IMR-90 (cell line): ENCODE measurements around the gene FOXC1. TPM values are rescaled to one million over a fixed set of nuclear protein-coding genes. Genes with fewer than 3 reads are reported as not detected.

Experiments used
- ATAC-seq: fragments of 200-7000 bp; cut with Tn5 transposase; 2 replicates; pipeline ENCODE4 v1.9.1; 2020; ENCODE audit warnings: low read depth, mild to moderate bottlenecking, moderate library complexity
- BruUV-seq: library from RNA; stranded (reverse); fragments of 400-500 nt; replicated peaks from 2 replicates; lab custom pipeline; 2021; lab: Mats Ljungman, UMichigan
- CTCF ChIA-PET: fragments of 300-600 bp; formaldehyde crosslinking; extraction: SDS; loops from one replicate; lab custom pipeline; 2021; ENCODE audit warnings: antibody characterized with exemption; lab: Yijun Ruan, JAX
- POLR2A ChIA-PET: fragments of 300-600 bp; sonication (Branson Sonifier 250); formaldehyde crosslinking; loops from one replicate; lab custom pipeline; 2022; ENCODE audit warnings: antibody characterized with exemption; ENCODE audit not compliant: unreplicated experiment; lab: Charles Lee
- DNase-seq: peaks from one replicate; pipeline ENCODE4 v3.0.0; 2013
- H2AFZ ChIP-seq: replicated peaks from 2 replicates; pipeline ENCODE3; 2013; ENCODE audit warnings: low read length, mild to moderate bottlenecking; ENCODE audit not compliant: poor library complexity
- H2AK5ac ChIP-seq: 2 replicates; pipeline ENCODE4 v1.6.1; 2013; ENCODE audit warnings: low read depth, low read length, inconsistent platforms
- H2AK9ac ChIP-seq: replicated peaks from 2 replicates; pipeline ENCODE3; 2013; ENCODE audit warnings: mild to moderate bottlenecking, low read depth, low read length, moderate library complexity; ENCODE audit not compliant: poor library complexity
- H2BK120ac ChIP-seq: 2 replicates; pipeline ENCODE4 v1.6.1; 2013; ENCODE audit warnings: low read depth, low read length, inconsistent platforms
- H2BK15ac ChIP-seq: 3 replicates; pipeline ENCODE4 v1.6.1; 2013; ENCODE audit warnings: low read depth, low read length, inconsistent platforms
- H2BK20ac ChIP-seq: 2 replicates; pipeline ENCODE4 v1.6.1; 2013; ENCODE audit warnings: low read depth, mild to moderate bottlenecking, inconsistent platforms, low read length, moderate library complexity
- H2BK5ac ChIP-seq: 2 replicates; pipeline ENCODE4 v1.6.1; 2013; ENCODE audit warnings: mild to moderate bottlenecking, low read depth, low read length, inconsistent platforms; ENCODE audit not compliant: poor library complexity, severe bottlenecking
- H3K14ac ChIP-seq: replicated peaks from 2 replicates; pipeline ENCODE4 v1.6.1; 2013; ENCODE audit warnings: low read depth, low read length, inconsistent platforms
- H3K18ac ChIP-seq: 2 replicates; pipeline ENCODE4 v1.6.1; 2013; ENCODE audit warnings: low read depth, low read length, control low read depth
- H3K23ac ChIP-seq: 2 replicates; pipeline ENCODE4 v1.6.1; 2013; ENCODE audit warnings: low read depth, low read length, inconsistent platforms
- H3K27ac ChIP-seq: 2 replicates; pipeline ENCODE4 v1.5.1; 2013; ENCODE audit warnings: mild to moderate bottlenecking, control low read depth, low read length; ENCODE audit not compliant: insufficient read depth
- H3K27me3 ChIP-seq: 2 replicates; pipeline ENCODE4 v1.6.1; 2013; ENCODE audit warnings: low read length; ENCODE audit not compliant: control insufficient read depth, insufficient read depth
- H3K36me3 ChIP-seq: 2 replicates; pipeline ENCODE4 v1.6.1; 2013; ENCODE audit warnings: low read length, mixed read lengths; ENCODE audit not compliant: control insufficient read depth, insufficient read depth
- H3K4ac ChIP-seq: 2 replicates; pipeline ENCODE4 v1.6.1; 2013; ENCODE audit warnings: low read depth, low read length, inconsistent platforms
- H3K4me1 ChIP-seq: 2 replicates; pipeline ENCODE4 v1.6.1; 2013; ENCODE audit warnings: low read length, mixed read lengths; ENCODE audit not compliant: control insufficient read depth, insufficient read depth
- H3K4me2 ChIP-seq: 2 replicates; pipeline ENCODE4 v1.6.1; 2013; ENCODE audit warnings: low read depth, mild to moderate bottlenecking, control low read depth, low read length, moderate library complexity
- H3K4me3 ChIP-seq: 2 replicates; pipeline ENCODE4 v1.5.1; 2013; ENCODE audit warnings: low read depth, mild to moderate bottlenecking, control low read depth, low read length, moderate library complexity; ENCODE audit not compliant: insufficient read depth
- H3K56ac ChIP-seq: 2 replicates; pipeline ENCODE4 v1.6.1; 2013; ENCODE audit warnings: low read length, inconsistent platforms; ENCODE audit not compliant: insufficient read depth; ENCODE audit errors: extremely low read depth
- H3K79me1 ChIP-seq, 2 experiments: 2 replicates each; pipeline ENCODE4 v1.6.1; 2013; ENCODE audit warnings: low read length in 2 of 2, inconsistent platforms in 1 of 2, low read depth in 1 of 2
- H3K9ac ChIP-seq: 2 replicates; pipeline ENCODE4 v1.6.1; 2013; ENCODE audit warnings: low read depth, low read length, control low read depth
- H3K9me1 ChIP-seq: 2 replicates; pipeline ENCODE4 v1.6.1; 2013; ENCODE audit warnings: low read length, inconsistent platforms; ENCODE audit not compliant: insufficient read depth
- H3K9me3 ChIP-seq: 2 replicates; pipeline ENCODE4 v1.6.1; 2013; ENCODE audit warnings: low read length; ENCODE audit not compliant: control insufficient read depth, insufficient read depth
- H4K20me1 ChIP-seq: 2 replicates; pipeline ENCODE4 v1.6.1; 2013; ENCODE audit warnings: low read length, inconsistent platforms; ENCODE audit not compliant: insufficient read depth
- H4K5ac ChIP-seq: 2 replicates; pipeline ENCODE4 v1.6.1; 2013; ENCODE audit warnings: mild to moderate bottlenecking, low read depth, low read length, control low read depth
- H4K8ac ChIP-seq, 2 experiments: 2 replicates each; pipeline ENCODE4 v1.6.1; 2013; ENCODE audit warnings: low read depth in 2 of 2, low read length in 2 of 2, control low read depth in 1 of 2, inconsistent platforms in 1 of 2
- H4K91ac ChIP-seq: 2 replicates; pipeline ENCODE4 v1.6.1; 2013; ENCODE audit warnings: low read depth, low read length, inconsistent platforms; ENCODE audit not compliant: insufficient read depth
- BHLHE40 ChIP-seq: fragments of 150-350 bp; IDR thresholded peaks from 2 replicates; pipeline ENCODE4 v1.6.1; 2016; ENCODE audit warnings: mild to moderate bottlenecking, low read depth, low read length
- CTCF ChIP-seq: conservative IDR thresholded peaks from 2 replicates; pipeline ENCODE4 v1.5.1; 2012; ENCODE audit warnings: mild to moderate bottlenecking, low read depth, low read length, improper control_type of control experiment
- FOS ChIP-seq: fragments of 150-350 bp; IDR thresholded peaks from 2 replicates; pipeline ENCODE4 v1.6.1; 2016; ENCODE audit warnings: low read depth, low read length
- MAZ ChIP-seq: IDR thresholded peaks from 2 replicates; pipeline ENCODE4 v1.6.1; 2012; ENCODE audit warnings: low read depth, mild to moderate bottlenecking, low read length, improper control_type of control experiment, moderate library complexity, borderline replicate concordance
- RFX5 ChIP-seq: IDR thresholded peaks from 2 replicates; pipeline ENCODE4 v1.8.0; 2012; ENCODE audit warnings: low read depth, mild to moderate bottlenecking, low read length, moderate library complexity
- SMC3 ChIP-seq: fragments of 150-350 bp; IDR thresholded peaks from 2 replicates; pipeline ENCODE4 v1.6.1; 2016; ENCODE audit warnings: low read depth, mild to moderate bottlenecking, antibody characterized with exemption, low read length, moderate library complexity
- USF2 ChIP-seq: fragments of 150-350 bp; IDR thresholded peaks from 2 replicates; pipeline ENCODE4 v1.6.1; 2017; ENCODE audit warnings: mild to moderate bottlenecking, antibody characterized with exemption, low read length, low read depth
- whole genome bisulfite sequencing, 2 experiments: methylation state at CpG; one replicate each; pipeline versions ENCODE4 v1.1.5 to v1.1.7; 2013; ENCODE audit warnings: missing lambda C conversion rate in 2 of 2; ENCODE audit not compliant: insufficient read length in 1 of 2; ENCODE audit errors: extremely low coverage in 2 of 2; 5-methylcytosine and 5-hydroxymethylcytosine counted together
- dilution Hi-C: fragments of 300-500 bp; cut with HindIII; formaldehyde crosslinking; loops from one replicate; pipeline ENCODE4 v1.14.3; 2018; ENCODE audit warnings: low sequenced_read_pairs; ENCODE audit not compliant: unreplicated experiment
- in situ Hi-C: fragments of 300-500 bp; cut with MboI; formaldehyde crosslinking; loops from 3 replicates; pipeline ENCODE4 v1.14.3; 2019; ENCODE audit warnings: low sequenced_read_pairs, inconsistent platforms, mixed read lengths
- intact Hi-C: fragments of 100-400 bp; cut with micrococcal nuclease; formaldehyde crosslinking; loops from 2 replicates; pipeline ENCODE4 v1.10.0; 2022
- polyA plus RNA-seq, 3 experiments: library from polyadenylated mRNA; depleted of rRNA; stranded (reverse); fragments of >200 nt; gene quantifications; 2 replicates each; pipeline ENCODE4 v1.2.3, GENCODE V29; 2012; ENCODE audit warnings: low replicate concordance in 1 of 3
- total RNA-seq: library from RNA; depleted of rRNA; stranded (reverse); fragments of >200 nt; gene quantifications from 2 replicates; pipeline ENCODE4 v1.2.3, GENCODE V29; 2012

Gene FOXC1
- total and polyA plus RNA-seq, 2 of the 4 experiments (the other 2 are of a cell fraction), result 1.3 to 4.0 TPM

- Histone ChIP-seq H2AK5ac (no peak overlapping the region), H2BK5ac (no peak overlapping the region), H3K4me2 (no peak overlapping the region), H2BK15ac (no peak overlapping the region), H2BK20ac (no peak overlapping the region), H3K36me3 (no peaks in the 10 kb centered on the region), H4K8ac (no peak overlapping the region), H3K14ac (no peak overlapping the region), H2AK9ac (no peak overlapping the region), H3K9ac (no peak overlapping the region), H3K4me1 (peaks cover 11% of the 10 kb centered on the region), H4K20me1 (no peaks in the 10 kb centered on the region), H3K4ac (no peak overlapping the region), H3K4me3 (no peak overlapping the region), H3K79me1 (no peaks in the 10 kb centered on the region), H4K91ac (no peak overlapping the region), H2BK120ac (no peak overlapping the region), H4K5ac (no peak overlapping the region), H3K9me3 (peaks cover 3% of the 10 kb centered on the region), H3K27me3 (peaks cover 28% of the 10 kb centered on the region), H2AFZ (no peak overlapping the region), H3K27ac (no peak overlapping the region), H3K23ac (no peak overlapping the region), H3K9me1 (no peaks in the 10 kb centered on the region), H3K18ac (no peak overlapping the region), H3K56ac (no peak overlapping the region)
- BruUV-seq, result no TSS peak
- DNase-seq (no peak), ATAC-seq (no peak)
- 72% methylated on average over 6 of the region's 20 CpGs; no CpG with 5 or more reads in 1 of the 2 experiments for WGBS, 2 experiments
- dilution Hi-C loops (no loop called here), in situ Hi-C loops (loop anchor here (5.0 to 10.0 kb wide), 4 partner anchors 511 to 1161 kb away; partner anchors contain the start of gene MYLK4), intact Hi-C loops (no loop called here)
- ChIA-PET CTCF (no interaction called here), POLR2A (no interaction called here)
- no peak for TF ChIP-seq MAZ
- no peak for TF ChIP-seq SMC3
- TF ChIP-seq FOS, result no peak
- no peak for TF ChIP-seq BHLHE40
- TF ChIP-seq RFX5, result no peak
- no peak for TF ChIP-seq CTCF
- no peak for TF ChIP-seq USF2
Observed at GRCh38 chr6:1593286-1593957, 16.3 kb upstream of the FOXC1 start.
